GM12873 (cell line): ENCODE data around the gene LCNL1.

Experiments used
- CTCF ChIP-seq: IDR thresholded peaks from 2 replicates; pipeline ENCODE4 v1.5.1; 2012; ENCODE audit warnings: low read depth, mild to moderate bottlenecking, moderate library complexity, low read length, control low read depth; ENCODE audit not compliant: insufficient read depth; ENCODE audit errors: missing control alignments

LCNL1 gene

DNA sequence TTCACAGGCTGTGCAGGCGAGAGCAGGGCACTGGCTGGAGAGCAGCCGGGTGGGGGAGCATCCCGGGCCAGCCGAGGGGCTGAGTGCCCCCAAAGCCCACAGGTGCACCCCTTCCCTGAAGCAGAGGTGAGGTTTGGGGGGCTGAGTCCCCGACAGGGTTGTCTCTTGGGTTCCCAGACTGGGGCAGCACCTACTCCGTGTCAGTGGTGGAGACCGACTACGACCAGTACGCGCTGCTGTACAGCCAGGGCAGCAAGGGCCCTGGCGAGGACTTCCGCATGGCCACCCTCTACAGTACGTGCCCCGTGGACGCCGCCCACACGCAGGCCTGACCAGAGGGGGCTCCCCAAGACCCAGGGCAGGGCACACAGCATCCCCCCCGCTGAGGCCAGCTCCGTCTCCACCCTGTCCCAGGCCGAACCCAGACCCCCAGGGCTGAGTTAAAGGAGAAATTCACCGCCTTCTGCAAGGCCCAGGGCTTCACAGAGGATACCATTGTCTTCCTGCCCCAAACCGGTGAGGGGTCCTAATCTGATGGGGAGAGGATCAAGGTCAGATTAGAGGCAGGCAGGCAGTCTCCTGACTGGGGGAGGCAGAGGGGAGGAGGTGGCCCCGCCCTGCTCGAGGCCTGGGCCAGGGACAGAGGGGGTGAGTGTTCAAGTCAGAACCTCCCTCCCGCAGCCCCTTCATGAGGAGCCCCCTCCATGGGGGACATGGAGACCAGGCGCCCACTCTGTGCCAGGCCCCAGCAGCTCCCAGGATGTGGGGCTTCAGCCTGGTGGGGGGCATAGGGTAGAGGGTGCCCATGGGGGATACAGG, 2.8 kb upstream of the LCNL1 start:
- no peak for TF ChIP-seq CTCF

DNA sequence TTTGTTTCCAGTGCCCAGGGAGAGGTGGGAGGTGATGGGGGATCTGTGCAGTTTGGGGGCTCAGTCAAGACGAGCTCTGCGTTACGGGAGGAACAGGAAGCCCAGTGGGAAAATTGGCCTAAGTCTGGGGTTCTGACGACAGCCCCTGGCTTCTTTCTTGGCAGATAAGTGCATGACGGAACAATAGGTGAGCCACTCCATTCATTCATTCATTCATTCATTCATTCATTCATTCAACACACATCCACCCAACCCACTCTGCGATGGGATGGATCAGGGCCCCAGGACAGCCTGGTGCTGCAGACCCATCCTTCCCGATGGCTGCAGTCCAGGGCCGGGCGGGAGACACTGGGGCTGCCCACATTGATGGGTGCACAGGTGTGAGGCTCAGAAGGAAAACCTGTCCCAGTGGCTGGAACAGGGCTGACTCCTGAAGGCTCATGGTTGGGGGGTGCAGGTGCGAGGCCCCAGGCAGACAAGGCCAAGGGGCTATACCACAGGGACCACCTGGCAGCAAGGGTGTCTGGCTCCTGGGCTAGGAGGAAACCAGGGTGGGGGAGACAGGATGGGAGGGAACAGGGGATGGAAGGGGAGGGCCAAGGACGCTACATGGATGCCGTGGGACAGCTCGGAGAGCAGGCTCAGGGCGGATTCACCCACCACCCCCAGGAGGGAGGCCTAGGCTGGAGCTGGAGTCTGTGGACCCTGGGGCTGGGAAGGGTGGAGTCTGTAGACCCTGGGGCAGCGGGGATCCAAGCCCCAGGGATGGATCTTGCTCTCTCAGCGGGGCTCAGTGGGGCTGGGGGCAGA, 1.9 kb upstream of the LCNL1 start:
- no peak for TF ChIP-seq CTCF

GRCh38 chr9:136981588-136982231, 1.1 kb upstream of the LCNL1 start:
- no peak for TF ChIP-seq CTCF

DNA sequence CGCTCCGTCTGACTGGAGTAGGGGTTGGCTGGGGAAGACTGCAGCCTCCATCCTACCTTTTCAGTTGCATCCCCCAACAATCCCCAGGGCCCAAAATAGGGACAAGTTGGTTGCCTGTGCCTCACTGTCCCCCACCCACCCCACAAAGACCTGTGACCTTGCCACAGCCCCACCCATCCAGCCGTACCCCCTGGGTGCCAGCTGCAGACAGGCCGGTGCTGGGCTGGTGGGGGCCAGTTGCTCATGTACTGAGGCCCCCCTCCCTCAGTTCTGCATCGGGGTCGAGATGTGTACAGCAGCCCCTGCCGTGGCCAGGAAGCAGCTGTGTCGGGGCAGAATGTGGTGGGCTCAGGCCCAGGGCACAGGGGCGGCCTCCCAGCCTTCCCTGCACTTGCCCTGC, 374 bp downstream of the LCNL1 start:
- TF ChIP-seq CTCF = no peak

DNA sequence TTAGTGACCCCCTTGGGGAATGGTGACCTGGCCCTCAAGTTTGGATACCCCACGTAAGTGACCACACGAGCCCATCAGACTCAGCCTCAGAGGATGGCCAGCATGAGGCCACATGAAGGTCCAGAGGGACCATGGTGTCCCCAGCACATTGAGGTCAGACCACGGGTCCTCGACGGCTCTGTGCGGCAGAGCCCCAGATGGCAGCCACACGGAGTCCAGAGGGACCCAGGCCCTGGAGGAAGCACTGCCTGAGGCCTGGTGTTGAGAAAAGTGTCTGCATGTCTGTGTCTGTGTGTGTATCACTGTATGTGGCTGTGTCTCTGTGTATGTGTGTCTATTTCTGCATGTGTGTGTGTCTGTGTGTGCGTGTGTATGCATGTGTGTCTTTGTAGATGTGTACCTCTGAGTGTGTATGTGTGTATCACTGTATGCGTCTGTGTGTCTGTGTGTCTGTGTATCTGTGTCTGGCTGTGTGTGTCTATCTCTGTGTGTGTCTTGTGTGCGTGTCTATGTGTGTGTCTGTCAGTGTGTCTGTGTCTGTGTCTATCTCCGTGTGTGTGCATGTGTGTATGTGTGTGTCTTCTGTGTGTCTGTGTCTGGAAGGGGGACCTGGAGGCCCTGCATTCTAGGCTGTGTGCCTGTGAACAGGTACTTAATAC, 992 bp downstream of the LCNL1 start:
- no peak for TF ChIP-seq CTCF

DNA sequence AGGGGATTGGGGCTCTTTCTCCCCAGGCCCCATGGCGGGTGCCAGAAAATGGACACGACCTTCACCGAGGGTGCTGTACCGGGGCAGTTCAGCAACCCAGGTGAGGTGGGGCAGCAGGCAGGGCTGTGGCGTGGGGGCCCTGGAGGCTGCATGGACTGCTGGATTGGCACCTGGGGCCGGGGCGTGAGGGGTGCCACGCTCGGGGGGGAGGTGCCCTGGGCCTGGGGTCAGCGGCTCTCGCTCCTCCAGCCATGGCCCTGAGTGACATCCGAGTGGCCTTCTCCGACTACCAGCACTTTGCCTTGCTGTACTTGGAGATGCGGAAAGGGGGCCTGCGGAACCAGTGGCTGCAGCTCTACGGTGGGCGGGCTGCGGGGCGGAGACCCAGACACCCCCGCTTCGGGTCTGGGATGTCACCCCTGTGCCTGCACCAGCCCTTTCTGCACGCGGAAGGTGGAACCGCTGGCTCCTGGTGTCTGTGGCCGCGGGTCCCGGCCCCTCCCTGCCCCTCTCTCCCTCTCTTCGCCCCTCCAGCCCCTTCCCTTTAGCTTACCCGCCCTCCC, 1.8 kb downstream of the LCNL1 start:
- TF ChIP-seq CTCF = no peak

- TF ChIP-seq CTCF = no peak
These were observed 2.3 kb downstream of the LCNL1 start for GRCh38 chr9:136985027-136985602.
